ENCODE results near the gene PAIP2.
A peak's percentile ranks its signal among the peaks of the same experiment; 100 is the strongest.

The PAIP2 gene

GRCh38 chr5:139414581-139415130 lies 73.0 kb downstream of the PAIP2 start:
- DNase-seq, result no peak

GRCh38 chr5:139415221-139415861 lies 73.7 kb downstream of the PAIP2 start:
- DNase-seq, result peak; percentile 86

GRCh38 chr5:139415869-139416268 lies 74.2 kb downstream of the PAIP2 start:
- no peak for DNase-seq

GRCh38 chr5:139416651-139417050 lies 75.0 kb downstream of the PAIP2 start:
- DNase-seq, result no peak

GRCh38 chr5:139417214-139417613 lies 75.6 kb downstream of the PAIP2 start:
- no peak for DNase-seq

- no peak for DNase-seq
Observed at GRCh38 chr5:139418793-139419192, 77.1 kb downstream of the PAIP2 start.

Data from activated CD4-positive, alpha-beta T cell treated with anti-CD3 and anti-CD28 coated beads, Interleukin-2, amount 50 U/mL, for 16 hours (primary cell).